ENCODE results near the gene AK8. TPM values are rescaled to one million over a fixed set of nuclear protein-coding genes. Genes with fewer than 3 reads are reported as not detected.

The AK8 gene
- total RNA-seq, 1 experiment from 2014 or later: 0.34 TPM

GRCh38 chr9:132858751-132859150, 19.3 kb downstream of the AK8 start:
- no peak for DNase-seq (ENCODE audit: low read depth)

GRCh38 chr9:132857616-132858342, 20.3 kb downstream of the AK8 start:
- no peak for DNase-seq (ENCODE audit: low read depth)

GRCh38 chr9:132857031-132857430, 21.1 kb downstream of the AK8 start:
- no peak for DNase-seq (ENCODE audit: low read depth)

- DNase-seq (ENCODE audit: low read depth): no peak
Measured at GRCh38 chr9:132855904-132856303, 22.2 kb downstream of the AK8 start.

- DNase-seq (ENCODE audit: low read depth): no peak
Measured at GRCh38 chr9:132854832-132855231, 23.3 kb downstream of the AK8 start.

GRCh38 chr9:132853482-132853881, 24.6 kb downstream of the AK8 start:
- DNase-seq (ENCODE audit: low read depth): no peak

- DNase-seq (ENCODE audit: low read depth): no peak
Measured at GRCh38 chr9:132849185-132849706, 28.8 kb downstream of the AK8 start.

GRCh38 chr9:132846918-132847515, 31.1 kb downstream of the AK8 start:
- no peak for DNase-seq (ENCODE audit: low read depth)

GRCh38 chr9:132846109-132846917, 31.8 kb downstream of the AK8 start:
- DNase-seq (ENCODE audit: low read depth): no peak

- DNase-seq (ENCODE audit: low read depth): no peak
Measured at GRCh38 chr9:132842124-132843044, 35.7 kb downstream of the AK8 start.

- no peak for DNase-seq (ENCODE audit: low read depth)
Measured at GRCh38 chr9:132840980-132841379, 37.1 kb downstream of the AK8 start.

GRCh38 chr9:132838291-132838690, 39.8 kb downstream of the AK8 start:
- DNase-seq (ENCODE audit: low read depth): no peak

- no peak for DNase-seq (ENCODE audit: low read depth)
Measured at GRCh38 chr9:132837501-132838286, 40.4 kb downstream of the AK8 start.

- no peak for DNase-seq (ENCODE audit: low read depth)
Measured at GRCh38 chr9:132834343-132834742, 43.7 kb downstream of the AK8 start.

GRCh38 chr9:132833550-132834121, 44.4 kb downstream of the AK8 start:
- DNase-seq (ENCODE audit: low read depth): no peak

GRCh38 chr9:132832171-132832881, 45.8 kb downstream of the AK8 start:
- DNase-seq (ENCODE audit: low read depth): no peak

- no peak for DNase-seq (ENCODE audit: low read depth)
Measured at GRCh38 chr9:132828201-132828770, 49.8 kb downstream of the AK8 start.

- DNase-seq (ENCODE audit: low read depth): no peak
Measured at GRCh38 chr9:132827366-132827765, 50.7 kb downstream of the AK8 start.

All from M059J (cell line).